Endodermal cell (in vitro differentiated cells): ENCODE data around the gene ARID5B. TPM values are rescaled to one million over a fixed set of nuclear protein-coding genes. Genes with fewer than 3 reads are reported as not detected.
"Not testable (repeated sequence)": the region's sequence is repeated elsewhere in the genome, so short reads cannot be mapped to it uniquely, and the experiment has no call there.

ENCODE experiments used
- DNase-seq: peaks from one replicate; pipeline ENCODE4 v3.0.0-alpha.2; 2017
- H3K27ac ChIP-seq: 2 replicates; pipeline ENCODE4 v1.5.1; 2013; ENCODE audit warnings: mild to moderate bottlenecking, low read depth, low read length, moderate library complexity
- H3K27me3 ChIP-seq: 2 replicates; pipeline ENCODE4 v1.6.1; 2013; ENCODE audit warnings: mild to moderate bottlenecking, low read length, moderate library complexity; ENCODE audit not compliant: insufficient read depth, control insufficient read depth, poor library complexity, severe bottlenecking
- H3K36me3 ChIP-seq: 2 replicates; pipeline ENCODE4 v1.7.0; 2013; ENCODE audit warnings: mild to moderate bottlenecking, low read length, moderate library complexity; ENCODE audit not compliant: control insufficient read depth, insufficient read depth
- H3K4me1 ChIP-seq: one replicate; pipeline ENCODE4 v1.7.0; 2013; ENCODE audit warnings: low read length; ENCODE audit not compliant: control insufficient read depth, insufficient read depth
- H3K4me3 ChIP-seq: 2 replicates; pipeline ENCODE4 v1.5.1; 2013; ENCODE audit warnings: mild to moderate bottlenecking, low read length, moderate library complexity
- H3K9ac ChIP-seq: 2 replicates; pipeline ENCODE4 v1.6.1; 2013; ENCODE audit warnings: mild to moderate bottlenecking, low read length, moderate library complexity; ENCODE audit not compliant: poor library complexity, severe bottlenecking; ENCODE audit errors: extremely low read depth
- H3K9me3 ChIP-seq: 2 replicates; pipeline ENCODE4 v1.6.1; 2013; ENCODE audit warnings: mild to moderate bottlenecking, low read length, moderate library complexity; ENCODE audit not compliant: control insufficient read depth
- H3K27ac Mint-ChIP-seq: 2 replicates; pipeline ENCODE4 v1.8.0; 2020; ENCODE audit warnings: mixed read lengths
- H3K27me3 Mint-ChIP-seq: 2 replicates; pipeline ENCODE4 v1.8.0; 2021; ENCODE audit warnings: mild to moderate bottlenecking, mixed read lengths; ENCODE audit not compliant: insufficient read depth
- H3K36me3 Mint-ChIP-seq: 2 replicates; pipeline ENCODE4 v1.8.0; 2020; ENCODE audit warnings: low read depth, mixed read lengths
- H3K4me1 Mint-ChIP-seq: 2 replicates; pipeline ENCODE4 v1.8.0; 2020; ENCODE audit warnings: mixed read lengths
- H3K4me3 Mint-ChIP-seq: 2 replicates; pipeline ENCODE4 v1.8.0; 2020; ENCODE audit warnings: mild to moderate bottlenecking, moderate library complexity, mixed read lengths
- H3K9me3 Mint-ChIP-seq: 2 replicates; pipeline ENCODE4 v1.8.0; 2020; ENCODE audit warnings: mild to moderate bottlenecking, mixed read lengths
- CTCF ChIP-seq: fragments of 200-600 bp; sonication (generic); conservative IDR thresholded peaks from 2 replicates; pipeline ENCODE4 v1.5.0; 2021; ENCODE audit warnings: antibody characterized with exemption, mild to moderate bottlenecking
- whole genome bisulfite sequencing, 2 experiments: methylation state at CpG; one replicate each; pipeline versions ENCODE4 v1.1.5 to v1.1.7; 2013; ENCODE audit warnings: missing lambda C conversion rate in 2 of 2, mixed read lengths in 1 of 2; ENCODE audit not compliant: insufficient coverage in 1 of 2, insufficient read length in 1 of 2; 5-methylcytosine and 5-hydroxymethylcytosine counted together
- total RNA-seq, 2 donors: library from RNA; stranded (reverse); fragmentation: NEBNext Ultra II Directional in 1 of 2; extraction: Animal tissue kit (Norgen Biotek cat#: 25700) in 1 of 2; gene quantifications; 2 replicates in 1 of 2; 3 replicates in 1 of 2; pipeline ENCODE4 v1.2.1, GENCODE V29; 2021

Gene ARID5B
- total RNA-seq, 2 donors from 2014 or later: 1.2 to 1.8 TPM

- no peak overlapping the region for H3K4me3 Mint-ChIP-seq
- no peaks in the 10 kb centered on the region for H3K4me1 ChIP-seq
- DNase-seq: no peak
- H3K4me3 ChIP-seq: no peak overlapping the region
- TF ChIP-seq CTCF: no peak
- no peaks in the 10 kb centered on the region for H3K27me3 ChIP-seq
- no peak overlapping the region for H3K27ac ChIP-seq
- H3K27me3 Mint-ChIP-seq: peaks cover 10% of the 10 kb centered on the region
- no peaks in the 10 kb centered on the region for H3K9me3 ChIP-seq
- H3K36me3 ChIP-seq: no peaks in the 10 kb centered on the region
- H3K9me3 Mint-ChIP-seq: no peaks in the 10 kb centered on the region
- no peaks in the 10 kb centered on the region for H3K36me3 Mint-ChIP-seq
- 89 to 96% methylated on average over 5 to 8 of the region's 8 CpGs for WGBS, 2 experiments
- no peak overlapping the region for H3K9ac ChIP-seq
- H3K27ac Mint-ChIP-seq: no peak overlapping the region
- no peaks in the 10 kb centered on the region for H3K4me1 Mint-ChIP-seq
Measured at GRCh38 chr10:61860964-61861758, 40.3 kb upstream of the ARID5B start.

GRCh38 chr10:61863981-61864380 lies 37.5 kb upstream of the ARID5B start:
- Mint-ChIP-seq H3K36me3 (no peaks in the 10 kb centered on the region), H3K9me3 (peaks cover 9% of the 10 kb centered on the region)
- DNase-seq: no peak

GRCh38 chr10:61866700-61867368 lies 34.7 kb upstream of the ARID5B start:
- no peaks in the 10 kb centered on the region for H3K27me3 ChIP-seq
- TF ChIP-seq CTCF: no peak
- H3K27ac Mint-ChIP-seq: no peak overlapping the region
- no peak overlapping the region for H3K9ac ChIP-seq
- no peaks in the 10 kb centered on the region for H3K4me1 ChIP-seq
- no peaks in the 10 kb centered on the region for H3K36me3 ChIP-seq
- no peak overlapping the region for H3K4me3 ChIP-seq
- no peak overlapping the region for H3K27ac ChIP-seq
- H3K4me1 Mint-ChIP-seq: no peaks in the 10 kb centered on the region
- peaks cover 2% of the 10 kb centered on the region for H3K27me3 Mint-ChIP-seq
- no peaks in the 10 kb centered on the region for H3K36me3 Mint-ChIP-seq
- peaks cover 9% of the 10 kb centered on the region for H3K9me3 Mint-ChIP-seq
- no peak overlapping the region for H3K4me3 Mint-ChIP-seq
- H3K9me3 ChIP-seq: no peaks in the 10 kb centered on the region
- WGBS, 2 experiments: 84 to 100% methylated on average over 2 to 3 of the region's 3 CpGs
- DNase-seq: no peak

More at GRCh38 chr10:61863981-61864380, 37.5 kb upstream of the ARID5B start:
- no peaks in the 10 kb centered on the region for H3K9me3 ChIP-seq
- no peak overlapping the region for H3K4me3 Mint-ChIP-seq
- peaks cover 4% of the 10 kb centered on the region for H3K27me3 Mint-ChIP-seq
- no peaks in the 10 kb centered on the region for H3K4me1 Mint-ChIP-seq
- no peaks in the 10 kb centered on the region for H3K4me1 ChIP-seq
- no peak overlapping the region for H3K27ac Mint-ChIP-seq
- no peak for TF ChIP-seq CTCF
- no peak overlapping the region for H3K4me3 ChIP-seq
- no peak overlapping the region for H3K9ac ChIP-seq
- WGBS, 2 experiments: 90 to 98% methylated on average over 8 to 9 of the region's 10 CpGs
- no peaks in the 10 kb centered on the region for H3K27me3 ChIP-seq
- no peaks in the 10 kb centered on the region for H3K36me3 ChIP-seq
- H3K27ac ChIP-seq: no peak overlapping the region

- not testable (repeated sequence) for H3K9ac ChIP-seq, H3K27ac ChIP-seq, H3K27ac Mint-ChIP-seq, H3K4me3 Mint-ChIP-seq, H3K36me3 ChIP-seq, DNase-seq, H3K36me3 Mint-ChIP-seq, H3K4me3 ChIP-seq, H3K27me3 Mint-ChIP-seq, H3K4me1 Mint-ChIP-seq, H3K9me3 ChIP-seq, H3K4me1 ChIP-seq, H3K9me3 Mint-ChIP-seq, H3K27me3 ChIP-seq
- WGBS, 2 experiments: 97 to 100% methylated on average over 5 to 20 of the region's 22 CpGs
Measured at GRCh38 chr10:61867374-61867773, 34.1 kb upstream of the ARID5B start.

- H3K36me3 Mint-ChIP-seq, H3K9me3 Mint-ChIP-seq, H3K36me3 ChIP-seq, H3K4me1 ChIP-seq, H3K4me3 ChIP-seq, H3K9ac ChIP-seq, H3K27ac ChIP-seq, H3K9me3 ChIP-seq, H3K4me3 Mint-ChIP-seq, H3K27me3 ChIP-seq, H3K27ac Mint-ChIP-seq, DNase-seq, H3K27me3 Mint-ChIP-seq, H3K4me1 Mint-ChIP-seq: not testable (repeated sequence)
- WGBS, 2 experiments: 96 to 100% methylated on average over 1 to 25 of the region's 25 CpGs
Measured at GRCh38 chr10:61867817-61868216, 33.7 kb upstream of the ARID5B start.
